Measurements from ENCODE around the gene MPST.

MPST gene

DNA sequence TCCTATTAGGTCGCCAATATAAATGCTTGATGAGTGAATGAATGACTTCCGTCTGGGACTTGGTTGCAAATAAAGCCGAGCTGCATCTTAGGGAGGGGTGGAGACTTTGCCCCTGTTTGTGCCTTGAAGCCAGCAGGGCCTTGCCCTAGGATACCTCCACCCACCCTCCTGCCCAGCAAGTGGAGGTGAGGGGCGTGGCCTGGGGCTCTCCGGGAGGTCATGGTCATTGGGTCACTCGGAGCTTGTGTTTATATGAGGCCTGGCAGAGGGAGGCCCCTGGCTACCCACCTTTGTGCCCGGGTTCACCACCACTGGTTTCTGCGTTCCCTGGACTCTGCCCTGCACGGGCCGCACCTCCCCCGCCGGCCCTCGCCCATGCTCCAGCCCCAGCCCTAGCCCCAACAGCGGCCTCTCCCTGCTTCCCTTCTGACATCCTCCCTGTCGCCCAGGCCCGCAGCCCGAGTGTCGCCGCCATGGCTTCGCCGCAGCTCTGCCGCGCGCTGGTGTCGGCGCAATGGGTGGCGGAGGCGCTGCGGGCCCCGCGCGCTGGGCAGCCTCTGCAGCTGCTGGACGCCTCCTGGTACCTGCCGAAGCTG, 4.3 kb downstream of the MPST start:
- DNase-seq (ENCODE audit: low spot score) = no peak

DNA sequence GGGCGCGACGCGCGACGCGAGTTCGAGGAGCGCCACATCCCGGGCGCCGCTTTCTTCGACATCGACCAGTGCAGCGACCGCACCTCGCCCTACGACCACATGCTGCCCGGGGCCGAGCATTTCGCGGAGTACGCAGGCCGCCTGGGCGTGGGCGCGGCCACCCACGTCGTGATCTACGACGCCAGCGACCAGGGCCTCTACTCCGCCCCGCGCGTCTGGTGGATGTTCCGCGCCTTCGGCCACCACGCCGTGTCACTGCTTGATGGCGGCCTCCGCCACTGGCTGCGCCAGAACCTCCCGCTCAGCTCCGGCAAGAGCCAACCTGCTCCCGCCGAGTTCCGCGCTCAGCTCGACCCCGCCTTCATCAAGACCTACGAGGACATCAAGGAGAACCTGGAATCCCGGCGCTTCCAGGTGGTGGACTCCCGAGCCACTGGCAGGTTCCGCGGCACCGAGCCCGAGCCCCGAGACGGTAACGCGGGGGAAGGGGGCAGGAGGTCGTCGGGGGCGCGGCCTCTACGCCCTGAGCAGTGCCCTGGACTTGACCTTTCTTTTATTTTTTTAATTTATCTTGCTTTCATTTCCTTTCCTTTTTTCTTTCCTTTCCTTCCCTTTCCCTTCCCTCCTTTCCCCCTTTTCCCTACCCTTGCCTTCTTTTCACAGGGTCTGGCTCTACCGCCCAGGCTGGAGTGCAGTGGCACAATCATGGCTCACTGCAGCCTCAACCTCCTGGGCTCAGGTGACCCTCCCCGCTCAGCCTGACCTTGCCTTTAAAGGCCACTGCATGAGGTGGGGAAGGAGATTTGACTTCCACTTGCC, 5.0 kb downstream of the MPST start:
- no peak for DNase-seq (ENCODE audit: low spot score)

DNA sequence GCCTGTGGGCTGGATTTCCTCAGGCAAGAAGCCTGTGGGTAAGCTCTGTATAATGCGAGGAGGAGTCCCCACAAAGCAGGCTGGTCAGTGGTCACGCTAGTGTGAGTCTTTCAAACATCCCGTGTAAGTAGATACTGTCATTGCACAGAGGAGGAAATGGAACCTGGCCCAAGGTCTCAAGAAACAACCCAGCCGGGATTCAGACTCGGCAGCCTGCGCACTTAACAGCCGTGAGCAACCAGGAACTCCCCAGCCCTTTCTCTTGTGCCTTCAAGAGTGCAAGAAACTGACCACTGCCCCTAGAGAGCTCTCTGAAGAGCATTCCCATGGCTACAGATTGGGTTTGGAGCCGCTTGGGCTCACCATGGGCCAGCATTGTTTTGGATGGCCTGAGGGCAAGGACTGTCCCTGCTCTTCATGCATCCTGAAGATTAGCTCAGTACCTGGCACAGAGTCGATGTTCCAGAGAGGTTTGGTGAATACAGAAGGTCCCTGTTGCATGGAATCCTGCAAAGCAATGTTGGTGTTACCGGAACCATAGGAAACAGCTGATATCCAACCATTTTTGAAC, 6.0 kb downstream of the MPST start:
- no peak for DNase-seq (ENCODE audit: low spot score)

DNA sequence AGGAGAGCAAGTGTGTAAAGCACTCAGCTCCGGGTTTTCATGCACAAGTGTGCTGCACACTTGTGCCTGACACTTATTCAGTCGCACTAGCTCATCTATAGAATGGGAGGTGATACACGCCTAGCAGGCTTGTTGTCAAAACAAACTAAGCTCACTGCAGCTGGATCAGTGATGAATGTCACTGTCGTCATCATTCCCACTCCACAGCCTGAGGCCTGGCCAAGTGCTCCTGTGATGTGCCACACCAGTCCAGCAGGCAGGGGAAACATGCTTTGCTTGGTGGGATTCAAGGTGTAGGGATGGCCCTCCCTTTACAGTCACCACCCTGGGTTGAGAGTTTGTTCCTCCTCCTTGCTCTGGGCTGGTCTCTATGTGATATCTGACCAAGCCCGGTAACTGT, 6.8 kb downstream of the MPST start:
- no peak for DNase-seq (ENCODE audit: low spot score)

DNA sequence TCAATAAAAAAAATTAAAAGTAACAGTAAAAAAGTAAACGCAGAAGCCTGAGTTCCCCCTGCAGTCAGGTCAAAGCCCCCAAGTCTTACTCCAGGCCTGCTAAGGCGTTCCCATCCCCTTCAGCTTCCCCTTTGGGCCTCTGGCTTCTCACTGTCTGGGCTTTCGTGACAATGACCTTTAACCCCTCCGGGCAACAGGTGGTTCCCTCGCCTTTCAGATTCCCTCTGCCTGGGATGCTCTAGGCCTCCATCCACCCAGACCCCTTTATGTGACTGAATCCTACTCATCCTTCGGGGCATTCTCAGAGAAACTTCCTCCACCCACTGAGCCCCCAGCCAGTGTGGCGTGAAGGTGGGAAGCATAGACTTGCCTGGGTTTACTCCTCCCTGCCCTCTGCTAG, 8.0 kb downstream of the MPST start:
- DNase-seq (ENCODE audit: low spot score) = no peak

DNA sequence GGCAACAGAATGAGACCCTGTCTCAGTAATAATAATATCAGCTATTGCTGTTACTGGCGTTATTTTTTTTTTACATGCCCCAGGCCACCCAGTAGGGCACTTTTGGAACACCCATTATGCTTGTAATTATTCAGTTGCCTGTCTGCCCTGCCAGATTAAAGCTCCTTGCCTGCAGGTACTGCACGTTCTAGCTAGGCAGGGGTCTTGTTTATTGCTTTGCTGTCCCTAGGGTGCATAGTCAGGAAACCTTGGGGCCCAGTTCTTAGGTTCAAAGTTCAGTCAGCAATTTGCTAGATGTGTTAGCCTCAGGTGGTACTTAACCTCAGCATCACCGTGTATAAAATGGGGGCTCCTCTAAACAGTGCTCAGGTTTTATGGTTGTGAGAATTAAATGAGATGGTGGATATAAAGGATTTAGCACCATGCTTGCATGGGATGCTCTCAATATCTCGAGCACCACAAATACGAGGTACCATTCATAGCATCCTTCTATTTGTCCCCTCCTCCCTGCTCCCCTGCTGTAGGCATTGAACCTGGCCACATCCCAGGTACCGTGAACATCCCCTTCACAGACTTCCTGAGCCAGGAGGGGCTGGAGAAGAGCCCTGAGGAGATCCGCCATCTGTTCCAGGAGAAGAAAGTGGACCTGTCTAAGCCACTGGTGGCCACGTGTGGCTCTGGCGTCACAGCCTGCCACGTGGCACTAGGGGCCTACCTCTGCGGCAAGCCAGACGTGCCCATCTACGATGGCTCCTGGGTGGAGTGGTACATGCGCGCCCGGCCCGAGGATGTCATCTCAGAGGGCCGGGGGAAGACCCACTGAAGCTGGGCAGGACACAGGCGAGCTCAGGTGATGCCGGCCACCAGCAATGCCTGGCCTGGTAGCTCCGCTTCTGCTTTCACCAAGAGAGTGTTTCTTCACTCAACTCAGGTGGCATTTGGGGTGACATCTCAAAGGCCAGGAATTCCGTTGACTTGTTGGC, 9.4 kb downstream of the MPST start:
- DNase-seq (ENCODE audit: low spot score) = no peak

DNA sequence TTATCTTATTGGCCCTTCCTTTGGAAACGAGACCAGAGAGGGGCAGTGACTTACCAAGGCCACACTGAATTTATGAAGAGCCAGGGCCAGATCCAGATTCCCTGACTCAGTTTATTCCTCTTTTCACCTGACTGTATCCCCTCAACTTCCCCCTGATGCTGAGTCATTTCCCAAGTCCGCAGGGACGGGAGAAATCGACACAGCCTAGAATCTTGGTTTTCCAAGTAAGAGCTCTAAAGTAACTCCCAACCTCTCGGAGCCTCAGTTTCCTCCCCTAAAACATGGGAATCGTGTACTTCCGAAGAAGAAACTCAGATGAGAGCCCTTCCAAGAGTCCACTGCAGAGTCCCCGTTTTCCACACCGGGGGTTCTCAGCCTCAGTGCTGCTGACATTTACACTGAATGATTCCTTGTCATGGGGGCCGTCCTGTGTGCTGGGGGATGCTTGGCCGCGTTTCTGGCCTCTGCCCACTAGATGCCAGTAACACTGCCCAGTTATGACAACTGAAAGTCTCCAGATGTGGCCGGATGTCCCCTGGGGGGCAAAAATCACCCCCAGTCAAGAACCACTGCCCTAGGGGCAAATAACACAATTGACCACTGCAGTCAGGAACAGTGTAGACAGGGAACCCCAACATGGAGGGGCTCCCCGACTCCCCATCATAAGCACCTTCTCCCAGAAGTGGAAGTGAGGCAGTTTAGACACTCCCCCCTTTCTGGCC, 11.2 kb downstream of the MPST start:
- no peak for DNase-seq (ENCODE audit: low spot score)

DNA sequence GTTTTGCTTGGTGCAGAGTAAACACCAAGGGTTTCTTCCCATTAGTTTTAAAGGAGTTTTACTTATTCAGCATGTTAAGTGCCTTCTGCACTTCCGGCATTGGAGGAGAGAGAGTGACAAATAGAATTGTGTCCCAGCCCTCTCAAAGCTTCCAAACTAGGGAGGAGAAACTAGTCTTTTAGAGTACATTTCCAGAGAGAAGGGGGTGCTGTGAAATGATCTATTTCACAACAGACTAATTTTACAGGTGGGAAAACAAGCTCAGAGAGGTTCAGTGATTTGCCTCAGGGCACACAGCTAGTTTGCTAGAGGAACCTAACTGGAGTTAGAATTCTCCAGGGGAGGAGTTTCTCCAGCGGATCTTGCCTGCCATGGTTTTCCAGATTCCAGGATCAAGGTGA, 12.6 kb downstream of the MPST start:
- DNase-seq (ENCODE audit: low spot score) = no peak

DNA sequence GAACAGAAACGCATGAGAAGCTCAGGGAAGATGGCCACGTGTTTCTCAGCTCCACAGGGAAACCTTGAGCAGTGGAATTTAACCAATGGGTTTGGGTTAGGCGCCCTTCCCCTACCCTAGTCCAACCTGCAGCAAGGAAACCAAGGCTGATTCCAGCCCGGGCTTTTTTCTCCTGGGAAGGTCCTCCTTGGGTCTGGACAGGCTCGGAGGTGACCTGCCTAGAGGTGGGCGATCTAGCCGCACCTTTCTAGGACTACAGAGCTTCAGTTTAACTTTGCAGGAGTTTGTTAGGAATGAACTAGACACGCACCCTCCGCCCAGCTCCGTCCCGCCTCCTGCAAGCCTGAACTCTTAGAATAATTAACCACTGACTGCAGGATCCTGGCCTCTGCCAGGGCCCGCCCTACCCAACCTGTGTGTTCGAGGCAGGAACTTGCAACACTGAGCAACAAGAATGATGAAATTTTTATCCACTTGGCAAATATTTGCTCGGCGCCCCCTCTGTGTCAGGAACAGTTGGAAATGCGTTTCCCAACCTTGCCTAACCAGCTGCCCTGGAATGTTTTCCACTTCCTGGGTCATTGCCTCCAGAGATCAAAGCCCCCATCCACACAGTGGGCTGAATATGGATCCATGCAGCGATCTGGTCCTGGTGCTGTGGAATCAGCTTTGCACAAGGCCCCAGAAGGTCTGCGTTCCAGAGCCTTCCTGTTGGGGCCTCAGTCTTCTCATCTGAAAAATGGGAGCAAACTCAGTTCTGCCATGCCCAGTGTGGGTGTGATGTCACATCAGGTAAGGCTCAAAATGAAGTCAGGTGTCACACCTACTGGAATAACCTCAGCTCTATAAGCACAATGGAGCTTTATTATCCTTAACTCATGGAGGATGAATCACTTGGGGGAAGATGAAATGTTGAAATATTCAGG, 13.3 kb downstream of the MPST start:
- DNase-seq (ENCODE audit: low spot score) = peak; percentile 50

DNA sequence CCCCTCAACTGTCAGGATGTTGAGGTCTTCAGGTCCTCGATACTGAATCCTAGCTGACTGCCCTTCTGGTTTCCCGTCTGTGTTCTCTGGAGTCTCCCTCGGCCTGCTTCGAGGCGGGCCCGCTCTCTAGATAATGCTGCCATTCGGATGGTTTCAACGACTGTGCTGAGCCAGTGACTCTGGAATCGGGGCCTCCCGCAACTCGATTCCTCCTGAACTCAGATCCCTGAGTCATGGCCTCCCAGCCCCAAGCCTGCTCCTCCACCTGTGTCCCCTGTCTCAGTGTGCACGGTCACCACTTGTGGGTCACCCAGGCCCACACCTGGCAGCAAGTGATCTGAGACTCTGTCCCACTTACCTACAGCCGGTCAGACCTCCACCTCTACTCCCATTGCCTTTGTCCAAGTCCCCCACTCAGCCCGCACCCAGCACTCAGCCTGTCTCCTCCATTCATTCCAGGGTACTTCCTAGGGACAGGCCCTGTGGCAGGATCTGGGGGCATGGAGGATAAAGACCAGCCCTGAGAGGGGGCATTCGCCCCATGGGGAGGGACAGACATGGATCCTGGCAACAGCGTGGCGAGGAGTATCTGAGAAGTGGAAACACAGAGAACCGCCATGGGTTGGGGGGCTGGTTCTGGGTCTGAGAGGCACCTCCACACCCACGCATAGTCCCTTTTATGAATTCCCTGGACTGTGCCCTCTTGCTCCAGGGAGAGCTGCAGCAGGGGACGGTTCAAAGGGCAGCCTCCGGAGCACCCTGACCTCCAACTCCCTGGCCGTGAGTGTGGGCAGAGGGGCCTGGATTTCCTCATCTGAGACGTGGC, 14.3 kb downstream of the MPST start:
- DNase-seq (ENCODE audit: low spot score) = no peak

DNA sequence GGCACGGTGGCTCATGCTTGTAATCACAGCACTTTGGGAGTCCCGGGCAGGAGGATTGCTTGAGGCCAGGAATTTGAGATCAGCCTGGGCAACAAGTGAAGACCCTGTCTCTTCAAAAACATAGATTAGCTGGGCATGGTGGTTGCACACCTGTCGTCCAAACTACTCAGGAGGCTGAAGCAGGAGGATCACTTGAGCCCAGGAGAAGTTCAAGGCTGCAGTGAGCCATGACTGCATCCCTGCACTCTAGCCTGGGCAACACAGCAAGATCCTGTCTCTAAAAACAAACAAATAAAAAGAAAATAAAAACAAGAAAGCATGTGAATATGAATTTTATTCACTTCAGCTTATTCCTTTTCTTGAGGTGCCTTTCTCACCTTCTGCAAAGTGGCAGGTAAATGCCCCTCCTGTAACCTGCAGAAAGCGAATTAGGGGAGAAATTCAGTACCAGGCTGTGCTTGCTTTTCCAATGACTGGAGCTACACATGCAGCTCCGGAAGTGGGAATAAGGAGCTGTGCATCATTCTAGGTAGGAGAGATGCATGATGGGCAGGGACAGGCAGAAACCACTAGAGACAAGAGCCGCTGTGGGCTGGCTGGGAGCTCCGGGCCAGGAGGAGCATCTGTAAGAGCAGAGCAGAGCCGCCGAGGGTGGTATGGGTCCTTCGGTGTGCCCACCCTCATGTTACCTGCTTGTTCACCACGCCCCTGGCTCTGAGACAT, 17.3 kb downstream of the MPST start:
- no peak for DNase-seq (ENCODE audit: low spot score)

DNA sequence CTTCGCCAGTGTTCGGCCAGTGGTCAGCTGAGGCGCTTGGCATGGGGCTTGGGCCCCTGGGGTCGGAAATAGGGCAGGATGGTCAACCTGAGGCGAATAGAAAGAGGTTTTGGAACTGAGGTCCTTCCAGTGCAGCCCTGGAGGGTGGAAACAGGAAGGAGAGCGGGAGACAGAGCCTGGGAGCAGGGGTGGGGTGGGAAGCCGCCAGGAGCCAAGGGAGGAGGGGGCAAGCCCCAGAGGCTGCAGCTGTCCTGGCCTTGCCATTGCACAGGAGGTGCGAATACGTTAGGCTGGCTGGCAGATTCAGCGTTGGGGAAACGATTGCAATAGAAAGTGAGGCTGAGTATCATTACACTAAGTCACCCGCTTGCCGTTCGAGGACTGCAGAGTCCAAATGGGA, 18.1 kb downstream of the MPST start:
- DNase-seq (ENCODE audit: low spot score) = no peak

DNA sequence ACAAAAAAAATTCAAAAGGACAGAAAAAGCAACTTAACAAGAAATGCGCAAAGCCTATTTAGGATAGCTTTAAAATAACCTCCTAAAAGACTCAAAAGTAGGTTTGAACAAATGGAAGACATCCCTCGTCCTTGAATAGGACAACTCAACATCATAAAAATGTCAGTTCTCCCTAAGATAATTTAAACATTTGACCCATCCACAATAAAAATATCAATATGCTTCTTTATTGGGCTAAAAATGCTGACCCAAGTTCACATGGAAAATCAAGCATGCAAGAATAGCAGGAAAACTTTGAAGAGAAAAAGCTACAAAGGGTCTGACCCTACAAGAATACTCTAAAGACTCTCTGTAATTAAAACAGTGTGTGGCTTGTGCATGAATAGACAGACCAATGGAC, 19.9 kb downstream of the MPST start:
- DNase-seq (ENCODE audit: low spot score) = no peak

DNA sequence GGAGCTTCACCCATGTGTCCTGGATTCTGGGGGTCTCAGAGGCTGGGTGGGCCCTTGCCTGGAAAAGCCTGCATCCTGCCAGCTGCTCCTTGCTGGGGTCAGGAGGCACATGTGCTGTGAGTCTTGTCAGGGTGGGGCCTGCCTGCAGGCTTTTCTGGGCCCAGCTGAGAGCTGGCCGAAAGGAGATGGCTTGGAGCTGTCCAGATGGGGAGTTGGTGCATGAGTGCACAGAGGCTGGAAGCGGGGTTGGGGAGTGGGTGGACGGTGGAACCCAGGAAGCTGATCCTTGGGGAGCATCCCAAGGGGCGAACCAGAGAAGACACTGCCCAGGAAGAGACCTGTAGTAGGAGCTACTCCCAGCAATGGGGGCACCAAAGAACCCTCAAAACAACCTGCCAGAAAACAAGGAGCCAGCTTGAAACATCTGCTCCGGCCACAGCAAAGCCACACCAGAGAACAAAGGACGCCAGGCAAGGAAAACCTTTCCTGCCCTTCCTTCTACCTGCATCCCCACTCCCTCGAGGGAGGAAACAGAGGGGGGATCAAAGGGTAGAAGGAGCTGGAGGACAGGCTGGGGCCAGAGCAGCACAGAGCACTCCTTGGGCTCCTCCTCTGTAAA, 23.8 kb downstream of the MPST start:
- DNase-seq (ENCODE audit: low spot score) = no peak

DNA sequence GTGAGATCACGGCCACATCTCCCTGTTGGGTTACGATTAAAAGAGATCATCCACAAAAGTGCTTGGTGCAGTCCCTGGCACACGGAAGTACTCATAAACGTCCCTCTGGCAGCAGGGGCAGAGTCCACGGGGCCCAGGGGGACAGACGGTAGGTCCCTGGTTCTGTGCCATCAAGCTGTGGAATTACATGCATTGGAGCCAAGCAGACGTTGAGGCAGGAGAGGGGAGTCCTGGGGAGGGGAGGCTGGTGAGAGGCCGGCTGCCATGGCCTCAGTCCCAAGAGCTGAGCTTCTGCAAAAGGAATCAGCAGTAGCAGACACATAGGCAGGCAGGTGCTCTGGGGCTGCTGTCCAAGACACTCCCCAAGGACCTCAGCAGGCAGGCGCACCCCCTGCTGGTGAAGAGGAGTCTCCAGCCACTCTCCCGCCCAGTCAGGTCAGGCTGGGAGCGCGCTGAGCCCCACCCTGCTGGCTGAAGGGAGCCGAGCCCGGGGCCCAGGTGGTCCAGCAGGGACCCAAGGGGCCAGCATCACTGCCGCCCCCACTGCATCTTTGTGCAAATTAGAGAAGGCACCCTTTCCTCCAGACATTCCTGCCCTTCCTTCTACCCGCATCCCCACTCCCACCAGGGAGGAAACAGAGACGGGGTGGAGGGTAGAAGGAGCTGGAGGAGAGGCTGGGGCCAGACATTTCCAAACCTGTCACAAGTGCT, 24.4 kb downstream of the MPST start:
- DNase-seq (ENCODE audit: low spot score) = peak; percentile 74

DNA sequence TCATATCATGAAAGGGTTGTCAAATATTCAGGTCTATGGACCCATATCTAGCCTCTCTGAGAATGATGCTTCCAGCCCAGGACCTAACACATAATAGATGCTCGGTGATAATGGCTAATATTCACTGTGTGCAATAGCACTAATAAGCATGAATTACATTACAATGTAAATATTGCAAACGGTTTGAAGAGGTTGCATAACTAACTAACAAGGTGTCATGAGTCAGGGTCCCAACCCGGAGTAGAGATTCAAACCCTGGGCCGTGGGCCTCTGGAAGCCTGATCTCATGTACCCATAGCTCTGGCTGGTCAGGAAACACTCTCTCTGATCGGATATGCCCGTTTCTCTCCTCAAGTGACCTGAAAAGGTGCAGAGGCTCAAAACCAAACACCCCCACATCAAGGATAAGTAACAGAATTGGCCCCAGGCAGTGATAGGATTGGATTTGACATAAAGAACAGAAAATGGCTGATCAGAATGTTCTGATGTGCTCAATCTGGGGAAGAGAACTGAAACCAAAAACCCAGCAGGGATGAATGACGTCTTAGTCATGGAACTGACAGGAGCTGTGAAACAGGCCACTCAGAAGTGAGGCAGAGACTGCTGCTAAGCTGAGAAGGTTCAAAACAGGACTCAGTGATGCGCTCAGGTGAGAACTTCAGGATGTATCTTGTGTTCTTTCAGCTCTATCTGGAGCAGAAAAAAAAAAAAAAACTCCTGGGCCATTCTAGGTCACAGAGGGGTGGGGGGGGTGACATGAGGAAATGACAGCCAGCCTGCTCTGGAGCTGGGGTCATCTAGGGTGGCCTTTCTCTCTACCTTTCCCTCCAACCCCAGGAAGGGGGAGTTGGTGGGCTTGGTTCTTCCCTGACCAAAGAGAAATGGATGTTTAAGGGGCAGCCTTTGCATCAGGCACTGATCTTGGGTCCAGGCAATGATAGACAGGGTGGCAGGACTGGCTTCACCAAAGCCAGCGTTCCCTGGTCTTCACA, 25.4 kb downstream of the MPST start:
- no peak for DNase-seq (ENCODE audit: low spot score)

DNA sequence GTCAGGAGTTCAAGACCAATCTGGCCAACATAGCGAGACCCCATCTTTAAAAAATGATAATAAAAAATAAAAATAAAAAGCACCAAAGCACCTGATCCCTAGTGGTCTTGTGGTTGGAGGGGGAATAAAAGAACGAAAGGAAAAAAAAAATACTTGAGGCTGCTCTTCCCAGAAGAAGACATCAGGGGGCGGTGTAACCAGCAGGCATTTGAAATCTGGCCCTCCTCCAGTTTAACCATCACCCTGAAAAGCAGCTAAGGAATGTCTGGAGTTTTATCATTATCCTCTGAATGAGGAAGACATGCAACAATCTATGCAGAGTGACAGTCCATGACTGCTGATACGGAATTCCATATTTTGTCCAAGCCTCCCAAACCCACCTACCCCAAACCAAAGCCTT, 26.4 kb downstream of the MPST start:
- peak; percentile 66 for DNase-seq (ENCODE audit: low spot score)

Measured in iPS-NIHi11 (cell line).